Lung microvascular endothelial cell (primary cell): ENCODE data around the gene RAB29. TPM values are rescaled to one million over a fixed set of nuclear protein-coding genes. Genes with fewer than 3 reads are reported as not detected.
"Not testable (repeated sequence)": the region's sequence is repeated elsewhere in the genome, so short reads cannot be mapped to it uniquely, and the experiment has no call there.

Experiments used
- DNase-seq, 2 donors: peaks; one replicate each; pipeline versions ENCODE4 v3.0.0 to v3.0.0-alpha.2; 2010; ENCODE audit warnings: low read depth in 2 of 2
- total RNA-seq: library from RNA; depleted of rRNA; stranded (reverse); fragments of >200 nt; gene quantifications from 2 replicates; pipeline ENCODE4 v1.2.1, GENCODE V29; 2014

RAB29 gene, protein sequence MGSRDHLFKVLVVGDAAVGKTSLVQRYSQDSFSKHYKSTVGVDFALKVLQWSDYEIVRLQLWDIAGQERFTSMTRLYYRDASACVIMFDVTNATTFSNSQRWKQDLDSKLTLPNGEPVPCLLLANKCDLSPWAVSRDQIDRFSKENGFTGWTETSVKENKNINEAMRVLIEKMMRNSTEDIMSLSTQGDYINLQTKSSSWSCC
- total RNA-seq, result 14.8 and 20.4 TPM in 2 replicates

DNA sequence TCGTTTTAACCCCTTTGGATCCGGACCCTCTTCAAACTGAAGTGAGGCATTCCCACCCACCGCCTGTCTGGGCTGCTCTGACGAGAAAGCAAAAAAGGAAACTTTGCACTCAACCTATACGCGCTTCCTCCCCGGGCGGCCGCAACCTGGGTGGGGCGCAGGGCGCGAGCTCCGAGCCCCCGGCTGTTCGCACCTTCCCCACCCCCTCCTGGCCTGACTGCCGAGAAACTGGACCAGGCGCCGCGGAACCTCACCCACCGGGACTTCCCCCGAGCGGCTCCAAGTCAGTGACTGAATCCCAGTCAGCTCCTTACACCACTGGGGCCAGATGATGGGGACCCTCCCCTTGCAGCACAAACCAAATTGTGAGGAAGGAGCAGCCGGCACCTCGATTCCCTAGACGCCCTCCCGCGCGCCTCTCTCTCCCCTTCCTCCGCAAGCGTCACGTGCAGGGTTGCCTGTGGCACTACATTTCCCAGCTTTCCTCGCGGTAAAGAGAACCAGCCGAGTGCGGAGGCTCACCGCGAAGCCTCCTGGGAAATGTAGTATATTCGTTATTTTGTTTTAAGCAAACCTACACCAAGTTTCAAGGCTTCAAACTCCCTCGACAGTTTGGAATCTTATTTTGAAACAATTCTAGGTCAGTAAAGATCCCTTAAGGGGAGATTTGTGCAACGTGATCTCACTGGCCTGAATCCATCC lies at the start of gene RAB29:
TSS of gene RAB29 (minus strand) at position 468 of the 702 bp plus-strand sequence. CDS start 526 bp downstream, outside the sequence.
- peak; percentile 84 to 87 for DNase-seq

DNA sequence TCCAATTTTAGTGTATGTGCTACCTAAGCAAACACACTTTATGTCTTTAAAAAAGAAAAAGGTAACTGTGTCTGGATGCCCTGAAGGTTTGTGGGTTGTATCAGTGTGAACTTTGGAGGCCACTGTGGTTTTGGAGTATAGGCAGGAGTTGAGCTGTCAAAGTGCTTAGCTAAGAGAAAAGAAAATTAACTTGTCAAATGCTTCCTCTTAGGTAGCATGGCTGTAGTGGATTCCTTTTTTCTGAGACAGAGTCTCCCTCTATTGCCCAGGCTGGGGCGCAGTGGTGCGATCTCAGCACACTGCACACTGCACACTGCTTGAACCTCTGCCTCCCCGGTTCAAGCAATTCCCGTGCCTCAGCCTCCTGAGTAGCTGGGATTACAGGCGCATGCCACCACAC lies 48.9 kb upstream of the RAB29 start:
- DNase-seq, result no peak

DNA sequence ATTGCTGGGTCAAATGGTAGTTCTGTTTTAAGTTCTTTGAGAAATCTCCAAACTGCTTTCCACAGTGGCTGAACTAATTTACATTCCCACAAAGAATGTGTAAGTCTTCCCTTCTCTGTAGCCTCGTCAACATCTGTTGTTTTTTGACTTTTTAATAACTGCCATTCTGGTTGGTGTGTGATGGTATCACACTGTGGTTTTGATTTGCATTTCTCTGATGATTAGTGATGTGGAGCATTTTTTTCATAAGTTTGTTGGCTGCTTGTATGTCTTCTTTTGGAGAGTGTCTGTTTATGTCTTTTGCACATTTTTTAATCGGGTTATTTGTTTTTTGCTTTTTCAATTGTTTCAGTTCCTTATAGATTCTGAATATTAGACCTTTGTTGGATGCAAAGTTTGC lies 48.0 kb upstream of the RAB29 start:
- not testable (repeated sequence) for DNase-seq

DNA sequence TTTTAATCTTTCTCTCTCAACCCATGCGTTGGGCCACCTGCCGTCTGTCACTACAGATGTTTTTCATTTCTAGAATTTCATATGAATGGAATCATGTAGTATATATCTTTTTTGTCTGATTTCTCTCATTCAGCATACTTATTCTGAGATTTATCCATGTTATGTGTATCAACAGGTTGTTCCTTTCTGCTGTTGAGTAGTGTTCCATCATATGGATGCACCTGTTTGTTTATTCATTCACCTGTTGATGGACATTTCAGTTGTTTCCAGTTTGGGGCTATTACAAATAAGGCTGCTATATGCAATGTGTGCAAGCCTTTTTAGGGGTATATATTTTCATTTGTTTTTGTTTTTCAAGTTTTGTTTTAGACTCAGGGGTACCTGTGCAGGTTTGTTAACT lies 47.1 kb upstream of the RAB29 start:
- no peak for DNase-seq

DNA sequence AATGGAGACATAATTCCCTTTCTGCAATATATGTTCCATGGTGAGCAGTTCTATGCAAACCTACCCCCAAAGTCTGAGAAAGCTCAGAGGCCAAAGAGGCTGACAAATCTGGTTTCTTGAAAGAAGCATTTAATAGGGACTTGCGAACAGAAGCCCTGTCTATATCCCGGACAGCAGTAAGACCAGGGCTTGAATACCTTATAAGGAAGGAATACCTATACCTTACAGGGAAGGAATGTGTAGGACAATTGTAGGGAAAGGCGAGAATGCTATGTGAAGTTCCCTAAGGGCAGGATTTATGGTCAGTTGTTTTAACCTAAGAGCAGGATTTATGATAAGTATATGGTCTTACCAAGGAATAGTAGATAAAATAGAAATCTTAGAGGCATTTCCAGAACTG lies 42.7 kb upstream of the RAB29 start:
- no peak for DNase-seq

DNA sequence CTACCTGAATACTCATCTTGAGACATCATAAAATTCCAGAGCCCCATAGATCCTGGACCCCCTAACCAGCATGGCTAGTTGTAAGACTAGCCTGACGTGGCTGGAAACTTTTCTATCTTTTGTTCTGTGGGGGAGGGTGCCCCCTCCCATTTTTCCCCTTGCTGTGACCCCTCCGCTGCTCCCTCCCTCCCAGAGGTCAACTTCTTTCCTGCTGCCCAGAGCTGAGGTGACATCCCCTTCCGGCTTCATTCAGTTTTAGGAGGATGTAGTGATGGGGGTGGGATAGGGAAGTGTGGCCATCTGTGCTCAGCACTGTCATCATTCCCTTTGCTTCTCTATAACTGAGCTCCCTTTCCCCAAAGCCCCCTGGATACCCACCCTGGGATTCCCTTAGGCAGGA lies 42.1 kb upstream of the RAB29 start:
- peak in 1 of 2 donors; percentile 61 for DNase-seq

DNA sequence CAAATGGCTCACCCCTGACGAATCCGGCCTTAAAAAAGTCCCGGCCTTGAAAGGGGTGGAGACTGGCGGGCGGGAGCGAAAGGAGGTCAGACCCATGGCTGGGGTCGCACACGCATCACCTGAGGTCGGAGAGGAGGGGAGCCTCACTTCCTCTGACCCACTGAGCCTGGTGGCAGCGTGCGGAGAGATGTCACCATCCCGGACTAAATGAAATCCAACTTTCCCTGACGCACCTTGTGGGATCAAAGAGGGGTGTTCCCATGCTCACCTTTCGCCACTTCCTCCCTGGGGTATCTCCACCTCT lies 38.4 kb upstream of the RAB29 start:
- peak in 1 of 2 donors; percentile 17 for DNase-seq

DNA sequence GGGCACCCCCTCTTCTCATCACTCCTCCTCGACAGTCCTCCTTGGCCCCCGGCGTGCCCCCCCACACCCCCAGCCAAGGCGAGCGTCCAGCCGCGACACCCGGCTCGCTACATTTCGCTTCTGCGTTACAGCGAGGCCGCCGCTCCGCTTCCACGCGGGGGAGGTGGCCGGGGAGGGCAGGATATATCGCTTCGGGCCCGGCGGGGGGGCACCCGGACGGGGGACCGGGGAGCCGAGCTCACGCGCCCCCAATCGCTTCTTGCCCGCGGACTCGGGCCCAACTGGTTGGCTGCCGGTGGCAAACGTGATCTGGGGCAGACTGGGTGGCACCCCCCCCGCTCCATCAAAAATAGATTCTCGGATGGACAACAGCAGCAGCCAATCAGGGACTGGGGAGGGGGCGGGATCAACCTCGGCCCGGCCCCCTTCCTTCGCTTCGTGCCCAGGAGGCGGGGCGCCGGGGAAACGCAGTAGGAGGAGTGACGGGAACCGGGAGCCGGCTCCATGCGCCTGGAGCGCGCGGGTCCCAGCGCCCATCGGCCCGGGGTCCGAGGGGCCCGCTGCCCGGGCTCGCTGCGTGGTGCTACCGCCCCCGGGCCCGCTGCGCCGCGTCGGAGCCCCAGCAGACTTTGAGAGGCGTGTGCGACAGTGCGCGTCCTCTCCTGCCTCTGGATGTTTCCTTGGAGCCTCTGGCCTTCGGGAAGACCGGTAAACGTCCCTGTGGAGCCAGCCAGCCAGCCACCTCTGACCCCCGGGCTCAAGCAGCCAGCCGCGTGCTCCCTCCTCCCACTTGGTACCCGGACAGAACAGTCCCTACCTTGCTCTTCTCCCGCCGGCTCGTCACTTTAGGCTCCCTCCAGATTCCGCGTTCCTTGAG lies 37.8 kb upstream of the RAB29 start, which contains the start of gene SLC41A1:
TSS of gene SLC41A1 (minus strand) at position 321 of the 877 bp plus-strand sequence. CDS start 2,757 bp downstream, outside the sequence.
- DNase-seq, result peak; percentile 93

DNA sequence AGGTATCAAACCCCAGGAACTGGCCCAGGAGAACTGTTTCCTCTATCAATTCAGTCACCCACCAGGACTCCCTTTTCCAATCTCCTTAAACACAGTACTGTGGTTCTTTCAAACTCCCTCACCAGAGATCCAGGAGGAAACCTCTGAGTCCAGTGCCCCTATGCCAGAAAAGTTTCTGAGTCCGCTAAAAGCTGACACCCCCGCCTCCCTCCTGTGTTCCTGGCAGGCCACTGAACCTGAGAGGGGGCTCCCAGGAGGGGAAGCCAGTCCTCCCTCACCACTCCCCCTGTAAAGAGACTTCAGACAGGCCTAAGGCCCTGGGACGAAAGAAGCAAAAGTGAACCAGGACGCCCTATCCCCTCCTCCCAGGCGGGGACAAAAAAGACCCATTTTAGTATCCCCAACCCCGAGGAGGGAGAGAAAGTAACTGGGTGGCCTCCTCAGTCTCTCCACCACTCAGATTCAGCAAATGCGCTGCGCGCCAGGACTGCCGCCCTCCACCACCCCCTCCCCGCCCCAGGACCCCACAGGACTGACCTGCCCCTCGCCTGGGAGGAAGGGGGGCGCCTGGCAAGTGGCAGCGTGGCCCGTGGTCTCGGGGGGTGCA lies 37.1 kb upstream of the RAB29 start:
- peak; percentile 24 to 32 for DNase-seq

DNA sequence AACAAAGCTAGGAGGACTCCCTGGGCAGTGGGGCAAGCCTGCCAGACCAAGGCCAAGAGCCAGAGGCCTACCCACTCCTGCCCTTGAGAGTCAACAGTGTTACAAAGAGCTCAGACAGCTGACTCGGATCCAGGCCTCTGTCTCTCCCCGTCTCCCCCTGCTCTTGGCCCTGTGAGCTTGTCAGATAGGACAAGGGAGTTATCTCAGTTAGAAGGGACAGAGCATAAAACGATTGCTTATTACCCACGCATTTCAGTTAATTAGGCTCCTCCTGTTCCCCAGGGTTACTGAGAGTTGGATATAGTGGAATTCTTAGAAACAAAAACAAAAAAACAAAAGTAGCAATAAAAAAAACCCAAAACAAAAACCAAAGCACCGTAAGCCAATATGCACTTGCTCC lies 36.4 kb upstream of the RAB29 start:
- DNase-seq, result peak in 1 of 2 donors; percentile 23

DNA sequence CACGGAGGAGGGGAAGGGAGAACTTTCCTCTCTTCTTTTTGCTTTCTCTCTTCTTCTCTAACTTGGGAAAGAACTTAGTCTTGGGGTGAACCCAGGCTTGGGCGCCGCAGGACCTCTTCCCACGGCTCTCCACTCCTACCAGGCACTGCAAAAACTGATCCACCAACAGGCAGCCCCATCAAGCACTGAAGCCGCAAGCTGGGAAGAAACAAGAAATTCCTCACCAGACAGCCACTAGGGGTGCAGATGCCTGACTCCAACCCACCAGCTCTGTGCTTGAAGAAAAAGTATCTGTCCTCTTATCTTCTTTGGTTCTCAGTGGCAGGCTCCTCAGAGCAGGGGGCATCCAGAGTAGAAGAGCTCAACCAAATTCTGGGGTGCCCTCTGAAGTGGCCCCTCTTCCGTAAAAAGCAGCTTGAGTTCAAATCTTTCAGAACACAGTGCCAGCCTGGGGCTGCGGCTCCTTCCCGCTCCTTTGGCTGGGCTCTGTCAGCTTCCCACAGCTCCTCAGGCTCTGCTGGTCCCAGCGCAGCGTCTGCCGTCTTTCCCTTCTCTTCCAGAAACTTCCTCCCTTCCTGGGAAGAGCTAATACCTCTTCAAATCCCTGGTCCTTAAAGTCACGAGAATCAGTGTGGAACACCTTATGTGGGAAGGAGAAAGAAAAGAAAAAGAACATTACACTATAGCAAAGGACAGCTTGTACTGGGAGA lies 35.3 kb upstream of the RAB29 start:
- DNase-seq, result no peak

DNA sequence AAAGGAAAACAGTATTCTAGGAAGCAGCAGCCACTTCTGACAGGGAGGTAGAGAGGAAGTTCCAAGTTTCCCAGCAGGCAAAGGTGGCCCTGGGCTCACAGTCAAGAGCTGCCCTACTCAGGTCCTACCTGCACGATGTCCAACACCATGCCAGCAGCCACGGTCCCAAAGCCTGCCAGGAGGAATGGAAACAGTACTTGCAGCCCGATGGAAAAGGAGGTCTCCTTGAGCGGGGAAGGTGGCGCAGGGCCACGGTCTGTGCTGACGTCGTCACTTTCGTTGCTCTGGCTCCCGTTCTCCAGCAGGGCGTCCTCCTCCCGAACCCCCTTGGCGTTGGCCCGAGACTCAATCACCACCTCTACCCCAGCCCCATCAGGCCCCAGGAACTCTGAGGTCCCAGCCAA lies 34.7 kb upstream of the RAB29 start:
- DNase-seq, result no peak

DNA sequence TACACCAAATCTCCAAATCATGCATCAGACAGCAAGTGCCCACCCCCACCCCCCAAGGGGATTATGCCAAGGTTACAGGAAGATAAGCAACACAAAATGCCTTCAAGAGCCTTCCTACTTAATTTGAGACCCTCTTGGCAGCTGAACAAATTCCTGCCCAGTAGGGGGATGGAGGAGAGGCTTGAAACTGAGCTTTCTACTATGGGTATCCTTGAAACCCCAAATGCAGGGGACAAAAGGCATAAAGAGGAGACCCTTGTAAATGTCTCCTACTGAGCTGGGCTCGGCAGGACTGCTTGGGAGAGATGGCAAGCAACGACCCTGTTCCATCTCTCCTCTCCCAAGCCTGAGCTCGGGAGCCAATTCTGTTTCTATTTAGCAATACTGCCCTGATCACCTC lies 34.2 kb upstream of the RAB29 start:
- DNase-seq, result no peak

DNA sequence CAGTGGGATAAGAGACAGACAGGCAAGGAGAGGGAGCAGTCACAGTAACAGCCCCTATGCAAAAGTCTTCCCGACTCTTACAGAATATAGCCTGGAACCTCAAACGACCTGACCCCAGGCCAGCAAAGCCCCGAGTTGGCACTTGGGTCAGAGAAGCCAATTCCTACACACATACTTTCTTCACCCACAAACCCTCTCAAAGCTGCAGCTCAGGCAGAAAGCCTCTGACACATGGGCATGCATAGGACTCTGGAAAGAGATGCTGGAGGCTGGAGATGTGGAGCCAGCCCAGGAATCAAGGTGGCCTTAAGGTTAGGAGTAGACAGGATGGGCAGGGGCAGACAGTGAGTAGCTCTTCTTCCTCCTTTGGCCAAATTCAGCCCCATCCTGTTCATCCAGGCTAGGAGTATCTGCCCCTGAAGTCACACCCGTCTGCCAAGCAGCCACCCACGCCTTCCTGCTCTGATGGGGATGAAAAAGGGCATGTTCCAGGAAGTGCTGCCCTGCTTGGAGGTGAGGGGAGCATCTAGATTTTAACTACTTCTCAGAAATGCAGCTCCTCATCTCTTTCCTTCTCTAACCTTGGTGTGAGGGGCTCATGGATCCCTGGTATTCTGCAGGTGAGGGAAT lies 29.9 kb upstream of the RAB29 start:
- no peak for DNase-seq

DNA sequence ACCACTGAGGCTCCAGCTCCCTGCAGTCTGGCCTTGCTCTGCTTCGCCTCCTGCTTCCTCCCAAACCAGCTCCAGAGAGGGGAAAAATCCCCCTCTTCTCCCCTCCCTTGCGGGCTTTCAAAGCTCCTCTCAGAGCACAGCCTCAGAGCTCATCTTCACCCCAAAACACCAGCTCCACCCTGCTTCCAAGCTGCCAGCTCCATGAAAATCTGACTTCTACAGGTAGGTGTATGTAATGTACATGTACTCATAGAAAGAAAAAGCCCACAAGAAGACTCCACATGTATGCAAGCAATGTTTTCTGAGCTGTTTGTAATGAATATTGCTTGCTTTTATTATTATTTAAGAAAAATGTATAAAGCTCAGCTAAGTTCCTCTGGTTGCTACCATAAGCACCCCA lies 29.3 kb upstream of the RAB29 start:
- no peak for DNase-seq

DNA sequence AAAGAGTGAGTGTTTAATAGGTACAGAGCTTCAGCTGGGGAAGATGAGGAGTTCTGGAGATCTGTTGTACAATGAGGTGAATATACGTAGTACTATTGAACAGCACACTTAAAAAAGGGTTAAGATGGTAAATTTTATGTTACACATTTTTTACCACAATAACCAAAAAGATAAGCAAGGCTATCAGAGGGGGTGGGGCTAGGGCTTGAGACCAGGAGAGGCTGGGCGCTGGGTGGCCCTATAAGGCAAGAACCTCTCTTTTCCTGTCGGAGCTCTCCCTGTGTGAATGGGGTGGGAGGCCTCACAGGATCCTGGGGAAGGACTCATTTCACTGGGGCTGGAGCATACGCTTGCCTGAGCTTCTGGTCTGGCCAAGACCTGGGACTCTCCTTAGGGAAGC lies 28.7 kb upstream of the RAB29 start:
- DNase-seq, result no peak

DNA sequence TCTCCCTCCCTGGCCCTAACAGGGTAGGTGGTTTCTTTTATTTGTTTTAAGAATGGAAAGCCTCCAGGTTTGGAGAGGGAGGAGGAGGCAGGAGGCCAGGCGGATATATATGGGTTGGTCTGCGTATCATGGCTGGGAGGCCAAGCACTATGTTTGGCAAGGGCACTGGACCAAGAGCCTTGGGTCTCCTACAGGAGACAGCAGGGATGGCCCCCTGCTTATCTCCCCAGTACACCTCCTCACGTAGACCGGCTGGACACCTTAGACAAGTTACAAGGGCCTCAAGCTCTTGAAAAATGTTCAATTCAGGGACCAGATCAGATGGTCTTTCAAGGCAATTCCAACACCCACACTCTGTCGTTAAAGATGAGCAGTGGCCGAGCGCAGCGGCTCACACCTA lies 26.8 kb upstream of the RAB29 start:
- no peak for DNase-seq

DNA sequence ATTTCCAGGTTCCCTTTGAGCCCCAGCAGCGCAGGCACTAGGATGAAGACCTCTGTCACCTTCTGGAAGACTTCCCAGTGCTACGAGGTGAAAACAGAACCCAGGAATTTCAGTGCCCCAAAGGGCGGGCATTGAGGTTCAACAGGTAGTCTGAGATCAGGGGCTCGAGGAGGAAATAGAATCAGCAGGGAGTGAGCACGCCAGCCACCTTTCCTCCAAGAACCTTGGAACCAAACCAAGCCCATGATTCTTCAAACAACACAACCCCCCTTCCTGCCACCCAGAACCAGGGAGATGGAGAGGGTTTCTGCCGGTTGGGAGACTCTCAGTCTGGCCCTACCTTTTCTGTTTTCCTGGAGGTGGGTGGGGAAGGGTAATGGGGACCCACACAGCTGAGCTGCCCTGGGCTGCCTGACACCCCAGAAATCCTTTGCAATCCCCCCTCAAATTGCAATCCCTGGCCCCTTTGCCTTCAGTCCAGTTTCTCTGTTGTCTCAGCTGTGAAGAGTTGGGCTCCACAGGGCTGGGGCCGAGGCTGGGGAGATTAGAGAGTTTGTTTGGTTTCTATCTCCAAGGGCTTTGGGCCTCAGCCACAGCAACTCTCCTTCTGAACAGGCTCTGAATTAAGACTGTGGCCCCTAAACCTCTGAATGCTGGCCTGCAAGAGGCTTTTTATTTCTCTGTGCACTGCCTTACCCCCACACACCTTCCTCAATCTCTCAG lies 25.9 kb upstream of the RAB29 start:
- DNase-seq, result no peak

DNA sequence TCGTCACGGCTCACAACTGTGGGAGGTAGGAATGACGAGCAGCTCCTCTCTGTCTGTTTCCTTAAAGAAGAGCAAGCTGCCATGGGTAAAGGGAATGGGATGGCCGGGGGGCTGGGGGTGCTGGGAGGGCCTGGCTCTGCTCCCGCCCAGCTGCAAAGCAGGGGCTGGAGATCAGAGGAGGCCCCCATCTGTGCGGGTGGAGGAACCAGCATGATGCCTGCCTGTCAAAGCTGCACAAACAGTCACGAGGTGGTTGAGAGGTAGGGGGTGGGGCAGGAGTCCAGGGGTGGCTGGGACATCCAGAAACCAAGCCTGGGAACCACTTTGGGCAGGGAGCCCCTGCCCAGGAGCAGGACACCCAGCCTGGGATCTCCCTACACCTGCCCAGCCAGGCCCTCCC lies 25.1 kb upstream of the RAB29 start:
- no peak for DNase-seq

DNA sequence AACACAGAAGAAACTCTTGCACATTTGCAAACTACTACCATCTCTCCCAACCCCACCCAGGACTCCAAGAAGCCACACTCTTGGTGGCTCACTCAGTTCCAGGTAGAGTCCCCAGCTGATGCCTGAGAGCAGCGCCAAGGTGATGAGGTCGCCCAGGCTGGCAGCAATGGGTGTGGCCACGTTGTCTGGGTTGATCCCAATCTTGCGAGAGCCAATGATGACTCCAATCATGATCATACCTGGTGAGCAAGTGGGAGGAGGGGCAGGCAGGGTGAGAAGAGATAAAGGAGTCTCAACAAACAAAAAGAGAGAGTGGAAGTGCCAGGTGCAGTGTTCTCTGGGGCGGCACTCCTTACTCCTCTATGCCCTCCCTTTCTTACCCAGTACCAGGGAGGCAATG lies 23.3 kb upstream of the RAB29 start:
- no peak for DNase-seq
